Measurements from ENCODE around the gene TPPP2. TPM values are rescaled to one million over a fixed set of nuclear protein-coding genes. Genes with fewer than 3 reads are reported as not detected.
"Not testable (repeated sequence)": the region's sequence is repeated elsewhere in the genome, so short reads cannot be mapped to it uniquely, and the experiment has no call there.

The TPPP2 gene
- total RNA-seq, 2 experiments from 2014 or later = not detected

GRCh38 chr14:20998139-20998538, 31.9 kb upstream of the TPPP2 start:
- H3K27me3 Mint-ChIP-seq = no peaks in the 10 kb centered on the region
- H3K27ac Mint-ChIP-seq = no peak overlapping the region
- CTCF ChIA-PET = interaction anchor here (0.9 to 3.2 kb wide), 4 partner anchors 17 to 106 kb away, joined by 3 to 18 read pairs (median 9); no protein-coding TSS in a partner anchor
- H3K9me3 Mint-ChIP-seq = no peaks in the 10 kb centered on the region
- H3K4me3 Mint-ChIP-seq = no peak overlapping the region
- H3K4me1 Mint-ChIP-seq = peaks cover 15% of the 10 kb centered on the region
- peaks cover 41% of the 10 kb centered on the region for H3K36me3 Mint-ChIP-seq (ENCODE audit: low read depth)
- POLR2A ChIA-PET = interaction anchor here (1.4 kb wide), 1 partner anchor 17 kb away, joined by 4 read pairs; no protein-coding TSS in a partner anchor
- no peak for DNase-seq

GRCh38 chr14:20998674-20999366, 31.2 kb upstream of the TPPP2 start, which contains the start of gene SLC39A2:
Gene SLC39A2, plus strand, starts transcription at chr14:20999293. Its CDS starts 154 bp downstream, at chr14:20999447.
- POLR2A ChIA-PET = interaction anchor here (1.4 kb wide), 1 partner anchor 16 kb away, joined by 4 read pairs; no protein-coding TSS in a partner anchor
- CTCF ChIA-PET = interaction anchor here (0.9 to 3.2 kb wide), 4 partner anchors 16 to 94 kb away, joined by 3 to 18 read pairs (median 8); no protein-coding TSS in a partner anchor
- Mint-ChIP-seq H3K4me3 (no peak within 1 kb of the TSS), H3K4me1 (peaks cover 13% of the 10 kb centered on the region), H3K27me3 (no peaks in the 10 kb centered on the region), H3K9me3 (no peaks in the 10 kb centered on the region), H3K27ac (no peak within 1 kb of the TSS), H3K36me3 (ENCODE audit: low read depth) (peaks cover 37% of the 10 kb centered on the region)
- no peak for DNase-seq

DNA sequence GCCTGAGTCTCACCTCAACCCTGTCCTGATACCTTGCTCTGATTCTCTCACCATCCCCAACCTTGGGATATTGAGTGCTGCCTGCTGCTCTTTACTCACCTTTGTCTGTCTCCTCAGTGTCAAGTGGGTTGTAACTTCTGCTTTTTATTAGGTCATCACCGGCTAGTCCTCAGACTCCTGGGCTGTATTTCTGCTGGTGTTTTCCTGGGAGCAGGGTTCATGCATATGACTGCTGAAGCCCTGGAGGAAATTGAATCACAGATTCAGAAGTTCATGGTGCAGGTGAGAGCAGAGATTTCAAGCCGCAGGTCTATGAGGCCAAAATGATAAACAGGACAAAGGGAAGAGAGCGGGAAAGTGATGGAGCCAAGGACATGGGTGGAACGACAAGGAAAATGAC, 30.4 kb upstream of the TPPP2 start:
- H3K27ac Mint-ChIP-seq = no peak overlapping the region
- ChIA-PET CTCF (interaction anchor here (1.3 to 3.2 kb wide), 3 partner anchors 15 to 93 kb away, joined by 4 to 18 read pairs (median 12); no protein-coding TSS in a partner anchor), POLR2A (no interaction called here)
- H3K4me3 Mint-ChIP-seq = no peak overlapping the region
- no peaks in the 10 kb centered on the region for H3K27me3 Mint-ChIP-seq
- peaks cover 9% of the 10 kb centered on the region for H3K4me1 Mint-ChIP-seq
- no peak for DNase-seq
- H3K9me3 Mint-ChIP-seq = no peaks in the 10 kb centered on the region
- H3K36me3 Mint-ChIP-seq (ENCODE audit: low read depth) = peaks cover 31% of the 10 kb centered on the region

DNA sequence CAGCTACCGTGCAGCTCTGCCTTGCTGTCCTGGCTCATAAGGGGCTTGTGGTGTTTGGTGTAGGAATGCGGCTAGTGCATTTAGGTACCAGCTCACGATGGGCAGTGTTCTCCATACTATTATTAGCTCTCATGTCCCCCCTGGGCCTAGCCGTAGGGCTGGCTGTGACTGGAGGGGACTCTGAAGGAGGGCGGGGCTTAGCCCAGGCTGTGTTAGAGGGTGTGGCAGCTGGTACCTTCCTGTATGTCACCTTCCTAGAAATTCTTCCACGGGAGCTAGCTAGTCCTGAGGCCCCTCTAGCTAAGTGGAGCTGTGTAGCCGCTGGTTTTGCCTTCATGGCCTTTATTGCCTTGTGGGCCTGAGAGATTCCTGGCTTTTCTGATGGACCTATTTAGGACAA, 28.8 kb upstream of the TPPP2 start:
- peaks cover 15% of the 10 kb centered on the region for H3K36me3 Mint-ChIP-seq (ENCODE audit: low read depth)
- no peaks in the 10 kb centered on the region for H3K9me3 Mint-ChIP-seq
- POLR2A ChIA-PET = no interaction called here
- H3K27ac Mint-ChIP-seq = no peak overlapping the region
- CTCF ChIA-PET = interaction anchor here (3.2 to 6.4 kb wide), 2 partner anchors 13 to 30 kb away, joined by 12 to 61 read pairs; no protein-coding TSS in a partner anchor
- no peaks in the 10 kb centered on the region for H3K27me3 Mint-ChIP-seq
- DNase-seq = no peak
- H3K4me1 Mint-ChIP-seq = peaks cover 4% of the 10 kb centered on the region
- no peak overlapping the region for H3K4me3 Mint-ChIP-seq

- no peak for DNase-seq
- no peak overlapping the region for H3K27ac Mint-ChIP-seq
- H3K36me3 Mint-ChIP-seq (ENCODE audit: low read depth) = no peaks in the 10 kb centered on the region
- no peak overlapping the region for H3K4me3 Mint-ChIP-seq
- H3K9me3 Mint-ChIP-seq = no peaks in the 10 kb centered on the region
- H3K4me1 Mint-ChIP-seq = peaks cover 2% of the 10 kb centered on the region
- no peaks in the 10 kb centered on the region for H3K27me3 Mint-ChIP-seq
- POLR2A ChIA-PET = no interaction called here
- CTCF ChIA-PET = interaction anchor here (1.4 to 6.4 kb wide), 5 partner anchors 10 to 100 kb away, joined by 4 to 61 read pairs (median 5); partner anchors contain the start of gene RNASE13
Observed at GRCh38 chr14:21003788-21004346, 26.1 kb upstream of the TPPP2 start.

- DNase-seq; H3K36me3 Mint-ChIP-seq (ENCODE audit: low read depth); H3K27ac Mint-ChIP-seq; H3K4me3 Mint-ChIP-seq; POLR2A ChIA-PET; H3K9me3 Mint-ChIP-seq; H3K4me1 Mint-ChIP-seq: not testable (repeated sequence)
- CTCF ChIA-PET = interaction anchor here (1.1 to 3.4 kb wide), 4 partner anchors 35 to 95 kb away, joined by 3 to 13 read pairs (median 4); no protein-coding TSS in a partner anchor
- H3K27me3 Mint-ChIP-seq = peaks cover 19% of the 10 kb centered on the region
Observed at GRCh38 chr14:21009721-21010120, 20.3 kb upstream of the TPPP2 start.

GRCh38 chr14:21011136-21011535, 18.9 kb upstream of the TPPP2 start:
- no peaks in the 10 kb centered on the region for H3K9me3 Mint-ChIP-seq
- H3K4me1 Mint-ChIP-seq = no peaks in the 10 kb centered on the region
- peaks cover 19% of the 10 kb centered on the region for H3K27me3 Mint-ChIP-seq
- ChIA-PET POLR2A (no interaction called here), CTCF (interaction anchor here (1.5 to 3.4 kb wide), 7 partner anchors 14 to 94 kb away, joined by 3 to 16 read pairs (median 10); no protein-coding TSS in a partner anchor)
- no peak overlapping the region for H3K27ac Mint-ChIP-seq
- no peak overlapping the region for H3K4me3 Mint-ChIP-seq
- H3K36me3 Mint-ChIP-seq (ENCODE audit: low read depth) = no peaks in the 10 kb centered on the region
- no peak for DNase-seq

- ChIA-PET POLR2A (interaction anchor here (0.6 to 2.4 kb wide), 11 partner anchors 16 to 257 kb away, joined by 3 to 23 read pairs (median 4); no protein-coding TSS in a partner anchor), CTCF (interaction anchor here (0.7 to 5.3 kb wide), 37 partner anchors 9 to 463 kb away, joined by 3 to 137 read pairs (median 9); partner anchors contain the start of genes RNASE13, RNASE8, SLC39A2 and TMEM253)
- Mint-ChIP-seq H3K36me3 (ENCODE audit: low read depth) (no peaks in the 10 kb centered on the region), H3K4me3 (no peak overlapping the region), H3K9me3 (no peaks in the 10 kb centered on the region), H3K27ac (no peak overlapping the region), H3K4me1 (no peaks in the 10 kb centered on the region), H3K27me3 (peaks cover 19% of the 10 kb centered on the region)
- peak; percentile 79 for DNase-seq
Observed at GRCh38 chr14:21014761-21015190, 15.2 kb upstream of the TPPP2 start.

- no peak for DNase-seq
- ChIA-PET POLR2A (interaction anchor here (0.9 to 2.4 kb wide), 11 partner anchors 17 to 107 kb away, joined by 3 to 23 read pairs (median 4); no protein-coding TSS in a partner anchor), CTCF (interaction anchor here (0.9 to 5.3 kb wide), 30 partner anchors 8 to 463 kb away, joined by 3 to 137 read pairs (median 10); partner anchors contain the start of genes RNASE13, RNASE8, SLC39A2 and TMEM253)
- Mint-ChIP-seq H3K27ac (no peak overlapping the region), H3K36me3 (ENCODE audit: low read depth) (no peaks in the 10 kb centered on the region), H3K4me1 (no peaks in the 10 kb centered on the region), H3K9me3 (no peaks in the 10 kb centered on the region), H3K4me3 (no peak overlapping the region), H3K27me3 (peaks cover 19% of the 10 kb centered on the region)
Observed at GRCh38 chr14:21015312-21015711, 14.7 kb upstream of the TPPP2 start.

DNA sequence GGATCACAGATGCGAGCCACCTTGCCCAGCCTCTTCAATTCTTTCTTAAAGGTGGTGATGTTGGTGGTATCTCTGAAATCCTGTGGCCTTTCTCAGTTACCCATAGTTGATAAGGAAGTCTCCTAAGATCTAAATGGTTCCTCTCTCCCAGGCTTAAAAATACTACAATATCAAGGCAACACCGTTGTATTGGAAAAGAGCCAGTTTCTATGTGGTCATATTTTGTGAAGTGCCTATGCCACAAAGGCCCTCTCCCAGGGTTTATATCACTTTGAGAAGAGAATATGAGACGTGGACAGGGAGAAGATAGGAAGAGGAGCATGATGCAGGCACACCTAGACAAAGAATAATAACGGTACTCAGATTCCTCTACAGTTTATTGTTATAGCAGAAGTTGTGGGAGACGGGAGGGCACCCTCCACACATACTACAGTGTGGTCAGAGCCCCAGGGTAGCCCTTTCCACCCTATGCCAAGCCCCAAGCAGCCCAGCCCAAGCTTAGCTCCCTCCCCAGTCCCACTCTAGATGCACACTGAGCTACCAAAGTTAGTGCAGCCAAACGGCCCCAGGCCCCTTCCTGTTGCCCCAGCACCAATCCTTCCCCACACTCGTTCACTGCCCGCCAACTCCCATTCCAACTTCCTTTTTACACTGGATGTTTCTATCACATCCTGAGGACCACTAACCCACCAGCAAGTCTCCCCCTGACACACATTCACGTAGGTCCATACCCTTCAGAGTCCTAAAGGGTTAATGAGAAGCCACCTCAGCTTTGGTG, 13.4 kb upstream of the TPPP2 start:
- H3K27ac Mint-ChIP-seq = no peak overlapping the region
- DNase-seq = no peak
- no peak overlapping the region for H3K4me3 Mint-ChIP-seq
- POLR2A ChIA-PET = interaction anchor here (1.7 to 2.4 kb wide), 2 partner anchors 23 to 88 kb away, joined by 7 to 23 read pairs; no protein-coding TSS in a partner anchor
- H3K4me1 Mint-ChIP-seq = no peaks in the 10 kb centered on the region
- CTCF ChIA-PET = interaction anchor here (0.9 to 5.3 kb wide), 9 partner anchors 13 to 89 kb away, joined by 3 to 137 read pairs (median 60); partner anchors contain the start of genes TMEM253 and ZNF219
- H3K36me3 Mint-ChIP-seq (ENCODE audit: low read depth) = no peaks in the 10 kb centered on the region
- no peaks in the 10 kb centered on the region for H3K9me3 Mint-ChIP-seq
- H3K27me3 Mint-ChIP-seq = peaks cover 17% of the 10 kb centered on the region

DNA sequence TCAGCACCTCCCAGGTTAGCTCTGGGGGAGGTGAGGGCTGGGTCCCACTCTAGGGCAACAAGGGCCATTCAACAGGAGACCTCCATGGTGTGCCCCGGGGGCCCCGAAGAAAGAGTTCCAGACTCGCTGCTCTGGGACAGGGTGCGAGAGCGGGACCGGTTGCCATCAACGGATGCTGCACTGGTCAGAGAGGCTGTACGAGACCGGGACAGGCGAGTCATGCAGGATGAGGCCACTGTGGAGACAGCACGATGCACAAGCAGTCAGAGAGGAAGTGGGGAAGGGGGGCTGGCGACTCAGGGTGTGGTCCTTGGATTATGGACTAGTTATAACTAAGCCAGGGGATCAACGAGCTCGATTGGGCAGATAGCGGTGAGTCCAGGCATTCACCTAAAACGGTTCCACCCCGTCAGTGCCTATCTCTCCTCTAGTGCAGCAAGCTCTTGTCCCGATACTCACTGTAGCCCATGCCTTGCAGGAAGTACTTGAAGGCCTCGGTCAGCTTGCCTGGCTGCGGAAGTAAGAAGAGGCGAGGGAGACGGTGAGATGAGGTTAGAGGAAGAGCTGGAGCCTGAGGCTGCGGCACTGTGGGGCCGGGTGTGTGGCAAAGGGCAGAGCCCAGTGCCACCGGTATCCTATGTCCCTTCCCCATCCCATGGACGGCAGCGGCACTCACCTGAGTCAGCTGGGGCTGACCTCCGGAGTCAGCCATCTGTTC, 12.3 kb upstream of the TPPP2 start:
- Mint-ChIP-seq H3K4me3 (no peak overlapping the region), H3K9me3 (no peaks in the 10 kb centered on the region), H3K27me3 (peaks cover 16% of the 10 kb centered on the region), H3K4me1 (no peaks in the 10 kb centered on the region), H3K36me3 (ENCODE audit: low read depth) (no peaks in the 10 kb centered on the region), H3K27ac (no peak overlapping the region)
- ChIA-PET CTCF (interaction anchor here (0.6 to 4.6 kb wide), 6 partner anchors 22 to 88 kb away, joined by 3 to 137 read pairs (median 4); partner anchors contain the start of gene TMEM253), POLR2A (interaction anchor here (1.6 kb wide), 1 partner anchor 86 kb away, joined by 3 read pairs; no protein-coding TSS in a partner anchor)
- no peak for DNase-seq

All from activated CD4-positive, alpha-beta memory T cell treated with anti-CD3 and anti-CD28 coated beads, Interleukin-2, amount 10 ng/mL, durations not matched to agents 7 days and 5 days (primary cell).